Measurements from ENCODE around the gene ZMAT2.

Gene ZMAT2

GRCh38 chr5:140733098-140733497, 32.9 kb downstream of the ZMAT2 start:
- no peak for TF ChIP-seq CTCF (IDR thresholded peaks at IDR 0.05; ENCODE audit: low read depth, low read length, missing control alignments)
- no peak for DNase-seq (ENCODE audit: low read depth)
- H3K4me3 ChIP-seq (ENCODE audit: low read depth, low read length) = no peak overlapping the region

GRCh38 chr5:140734354-140734753, 34.1 kb downstream of the ZMAT2 start:
- H3K4me3 ChIP-seq (ENCODE audit: low read depth, low read length) = no peak overlapping the region
- TF ChIP-seq CTCF (IDR thresholded peaks at IDR 0.05; ENCODE audit: low read depth, low read length, missing control alignments) = no peak
- DNase-seq (ENCODE audit: low read depth) = no peak

GRCh38 chr5:140737486-140737885, 37.2 kb downstream of the ZMAT2 start:
- no peak for DNase-seq (ENCODE audit: low read depth)
- no peak overlapping the region for H3K4me3 ChIP-seq (ENCODE audit: low read depth, low read length)
- TF ChIP-seq CTCF (IDR thresholded peaks at IDR 0.05; ENCODE audit: low read depth, low read length, missing control alignments) = no peak

- TF ChIP-seq CTCF (IDR thresholded peaks at IDR 0.05; ENCODE audit: low read depth, low read length, missing control alignments) = no peak
- DNase-seq (ENCODE audit: low read depth) = no peak
These were observed 41.7 kb downstream of the ZMAT2 start for GRCh38 chr5:140741967-140742366.

GRCh38 chr5:140753561-140753960, 53.3 kb downstream of the ZMAT2 start:
- no peak for DNase-seq (ENCODE audit: low read depth)
- TF ChIP-seq CTCF (IDR thresholded peaks at IDR 0.05; ENCODE audit: low read depth, low read length, missing control alignments) = no peak
- no peak overlapping the region for H3K4me3 ChIP-seq (ENCODE audit: low read depth, low read length)

More at GRCh38 chr5:140741967-140742366, 41.7 kb downstream of the ZMAT2 start:
- H3K4me3 ChIP-seq (ENCODE audit: low read depth, low read length) = no peak overlapping the region

Measured in GM12864 (cell line).